Measurements from ENCODE around the gene GIPC1.

Gene GIPC1

GRCh38 chr19:14434543-14435319 is 61.2 kb downstream of the GIPC1 start:
- no peak for DNase-seq (ENCODE audit: low read depth)

- DNase-seq (ENCODE audit: low read depth) = peak; percentile 50
These were observed 62.1 kb downstream of the GIPC1 start for GRCh38 chr19:14433554-14434501.

- peak; percentile 43 for DNase-seq (ENCODE audit: low read depth)
These were observed 63.0 kb downstream of the GIPC1 start, which contains the start of gene PKN1 for GRCh38 chr19:14432791-14433553. Gene PKN1 (plus strand): TSS chr19:14433306. CDS start chr19:14433522, 216 bp downstream.

- no peak for DNase-seq (ENCODE audit: low read depth)
These were observed 65.2 kb downstream of the GIPC1 start for GRCh38 chr19:14430712-14431111.

- no peak for DNase-seq (ENCODE audit: low read depth)
These were observed 67.0 kb downstream of the GIPC1 start for GRCh38 chr19:14428882-14429416.

Measured in activated T-cell treated with anti-CD3 and anti-CD28 coated beads for 1 hour (primary cell).